ENCODE data around the gene DNAJC18.
"Not testable (repeated sequence)": the region's sequence is repeated elsewhere in the genome, so short reads cannot be mapped to it uniquely, and the experiment has no call there.

The DNAJC18 gene

DNA sequence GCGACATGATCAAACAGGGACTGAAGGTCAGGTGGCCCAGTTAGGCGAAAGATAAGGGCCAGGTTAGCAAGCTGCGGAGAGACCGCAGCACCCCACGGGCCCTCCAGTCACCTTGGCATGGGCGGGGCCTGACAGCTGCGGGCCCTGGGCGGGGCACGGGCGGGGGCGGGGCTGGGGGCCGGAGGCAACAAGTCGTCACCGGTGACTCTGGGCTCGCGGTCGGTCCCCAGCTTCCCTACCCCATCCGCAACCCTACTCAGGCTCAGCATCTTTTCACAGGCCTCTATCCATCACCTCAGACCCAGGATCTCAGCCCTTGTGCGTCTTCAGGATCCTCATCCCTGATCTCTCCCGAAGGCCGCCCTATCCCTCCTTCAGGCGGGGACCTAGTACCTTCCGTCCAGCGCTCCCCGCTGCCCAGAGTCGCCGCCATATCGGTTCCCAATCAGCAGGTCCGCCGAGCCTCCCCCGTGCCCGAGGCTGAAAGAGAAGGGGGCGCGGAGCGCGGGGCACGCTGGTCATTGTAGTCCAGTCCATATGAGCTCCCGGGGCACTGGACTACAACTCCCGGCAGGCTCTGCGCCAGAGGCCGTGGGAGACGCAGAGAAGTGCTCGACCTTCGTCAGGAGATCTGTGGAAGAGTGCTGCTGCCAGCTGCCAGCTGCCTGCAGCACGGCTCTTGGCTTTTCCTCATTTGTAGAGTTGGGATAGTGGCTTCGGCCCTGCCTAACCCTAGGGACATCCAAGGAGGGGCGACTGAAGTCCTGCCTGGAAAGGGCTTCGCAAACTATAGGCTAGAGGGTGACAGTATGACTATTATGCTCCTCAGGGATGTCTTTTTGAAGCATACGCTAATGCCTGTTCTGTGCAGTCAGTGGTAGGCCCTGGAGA is at the start of gene DNAJC18:
Gene DNAJC18 (minus strand): TSS at position 513 of the 891 bp plus-strand sequence. CDS start 80 bp downstream, at position 433.
- peak; percentile 94 for DNase-seq
- CTCF ChIA-PET: interaction anchor here (0.6 to 8.7 kb wide), 9 partner anchors 16 to 74 kb away, joined by 3 to 63 read pairs (median 3); no protein-coding TSS in a partner anchor
- Mint-ChIP-seq H3K36me3 (peaks cover 4% of the 10 kb centered on the region), H3K9me3 (no peaks in the 10 kb centered on the region), H3K27ac (peak within 1 kb of the TSS; percentile 99), H3K4me1 (peaks cover 60% of the 10 kb centered on the region), H3K27me3 (peaks cover 8% of the 10 kb centered on the region), H3K4me3 (peak within 1 kb of the TSS; percentile 98)

DNA sequence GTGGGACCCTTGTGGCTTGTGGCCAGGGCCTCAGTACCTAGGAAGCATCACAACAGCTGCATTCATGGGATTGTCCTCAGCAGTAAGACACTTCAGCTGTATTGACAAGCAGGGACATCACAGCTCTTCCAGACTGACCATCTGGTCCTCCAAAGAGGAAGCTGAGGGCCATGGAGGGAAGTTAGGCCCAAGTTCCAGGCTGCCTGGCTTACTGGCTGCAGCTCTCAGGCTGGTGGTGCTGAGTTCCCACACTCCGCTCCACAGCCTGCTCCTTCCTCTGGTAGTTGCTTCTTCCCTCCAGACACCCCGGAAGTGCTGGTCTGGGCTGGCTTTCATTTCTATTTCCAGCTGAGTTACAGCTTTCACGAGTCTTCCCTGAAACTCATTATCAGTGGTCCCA is 48.9 kb upstream of the DNAJC18 start:
- no peak overlapping the region for H3K27ac Mint-ChIP-seq
- no peak overlapping the region for H3K4me3 Mint-ChIP-seq
- DNase-seq: peak; percentile 36
- H3K36me3 Mint-ChIP-seq: no peaks in the 10 kb centered on the region
- no peaks in the 10 kb centered on the region for H3K9me3 Mint-ChIP-seq
- peaks cover 25% of the 10 kb centered on the region for H3K4me1 Mint-ChIP-seq
- H3K27me3 Mint-ChIP-seq: no peaks in the 10 kb centered on the region
- CTCF ChIA-PET: interaction anchor here (0.7 to 1.1 kb wide), 2 partner anchors 26 to 442 kb away, joined by 3 read pairs; no protein-coding TSS in a partner anchor

DNA sequence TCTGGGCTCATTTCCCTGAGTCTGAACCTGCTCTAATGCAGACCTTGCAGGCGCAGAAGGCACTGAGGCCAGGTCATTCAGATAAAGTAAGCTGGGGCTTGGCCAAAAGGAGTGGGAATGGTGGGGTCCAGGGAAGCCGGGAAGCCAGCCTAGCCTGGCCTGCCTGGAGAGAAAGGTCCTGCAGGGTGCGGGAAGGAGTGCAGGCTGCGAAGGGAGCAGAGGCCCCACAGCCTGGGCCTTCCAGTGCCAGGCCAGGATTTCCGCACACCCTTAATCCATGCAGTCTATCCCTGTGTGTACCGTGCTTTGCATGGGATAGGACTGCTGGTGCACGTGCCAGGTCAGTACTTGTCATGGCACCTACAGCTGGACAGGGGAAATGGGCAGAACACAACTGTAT is 46.9 kb upstream of the DNAJC18 start:
- Mint-ChIP-seq H3K4me3 (no peak overlapping the region), H3K36me3 (peaks cover 6% of the 10 kb centered on the region), H3K27ac (peak overlapping the region; percentile 50), H3K9me3 (no peaks in the 10 kb centered on the region), H3K27me3 (no peaks in the 10 kb centered on the region), H3K4me1 (peaks cover 24% of the 10 kb centered on the region)
- CTCF ChIA-PET: interaction anchor here (1.2 kb wide), 1 partner anchor 28 kb away, joined by 3 read pairs; no protein-coding TSS in a partner anchor
- no peak for DNase-seq

DNA sequence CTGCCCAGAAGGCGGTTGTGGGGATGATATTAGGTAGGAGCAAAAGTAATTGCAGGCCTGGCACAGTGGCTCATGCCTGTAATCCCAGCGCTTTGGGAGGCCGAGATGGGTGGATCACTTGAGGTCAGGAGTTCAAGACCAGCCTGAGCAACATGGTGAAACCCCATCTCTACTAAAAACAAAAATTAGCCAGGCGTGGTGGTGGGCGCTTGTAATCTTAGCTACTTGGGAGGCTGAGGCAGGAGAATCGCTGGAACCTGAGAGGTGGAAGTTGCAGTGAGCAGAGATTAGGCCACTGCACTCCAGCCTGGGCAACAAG is 43.5 kb upstream of the DNAJC18 start:
- CTCF ChIA-PET: interaction anchor here (0.9 to 3.1 kb wide), 12 partner anchors 10 to 69 kb away, joined by 3 to 43 read pairs (median 8); partner anchors contain the start of gene SMIM33
- not testable (repeated sequence) for DNase-seq, H3K9me3 Mint-ChIP-seq, H3K27me3 Mint-ChIP-seq
- Mint-ChIP-seq H3K4me3 (peak overlapping the region; percentile 87), H3K27ac (peak overlapping the region; percentile 97), H3K4me1 (peaks cover 42% of the 10 kb centered on the region), H3K36me3 (peaks cover 29% of the 10 kb centered on the region)

DNA sequence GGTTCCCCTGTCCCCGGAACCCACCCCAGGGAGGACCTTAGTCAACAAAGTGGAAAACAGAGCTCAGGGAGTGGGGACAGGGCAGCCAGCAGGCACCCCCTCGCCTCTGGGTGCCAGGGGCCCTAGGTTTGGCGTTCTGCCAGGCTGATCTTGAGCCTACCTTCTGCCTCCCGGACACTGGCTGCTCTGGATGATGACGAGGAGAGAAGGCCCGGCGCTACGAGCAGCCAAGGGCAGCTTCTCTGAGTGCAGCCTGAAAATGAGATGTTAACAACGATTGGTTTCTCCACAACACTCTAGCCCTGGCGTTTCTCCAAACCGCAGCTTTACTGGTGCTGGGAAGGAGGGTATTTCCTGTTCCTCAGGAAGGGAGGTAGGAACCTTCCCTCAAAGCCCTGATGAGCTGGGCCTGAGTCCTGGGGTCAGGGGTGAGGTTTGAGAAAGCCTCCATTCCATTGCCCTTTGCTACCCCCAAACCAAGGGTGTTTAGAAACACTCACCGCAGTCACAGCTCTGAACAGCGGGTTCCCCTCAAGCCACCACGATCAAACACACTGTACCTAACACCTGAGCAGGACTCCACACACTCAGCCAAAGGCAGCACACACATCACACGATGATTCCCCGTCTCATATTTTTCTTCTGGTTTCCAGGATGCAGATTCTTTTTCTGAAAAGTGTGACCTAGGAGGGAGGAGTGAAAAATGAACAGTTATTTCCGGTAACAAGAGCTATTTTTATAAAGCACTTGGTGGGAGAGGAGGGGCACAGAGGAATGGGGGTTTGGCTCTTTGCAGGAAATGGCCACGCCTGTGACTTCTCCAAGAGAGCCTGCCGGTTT is 42.9 kb upstream of the DNAJC18 start, which contains the start of gene STING1:
Gene STING1 (minus strand): TSS at position 709 of the 840 bp plus-strand sequence. CDS start 1,054 bp downstream, outside the sequence.
- DNase-seq: peak; percentile 80
- Mint-ChIP-seq H3K9me3 (no peaks in the 10 kb centered on the region), H3K4me3 (peak within 1 kb of the TSS; percentile 87), H3K27me3 (no peaks in the 10 kb centered on the region), H3K4me1 (peaks cover 47% of the 10 kb centered on the region), H3K36me3 (peaks cover 35% of the 10 kb centered on the region), H3K27ac (peak within 1 kb of the TSS; percentile 97)
- CTCF ChIA-PET: interaction anchor here (0.5 to 3.1 kb wide), 16 partner anchors 9 to 69 kb away, joined by 3 to 43 read pairs (median 6); partner anchors contain the start of gene SMIM33

DNA sequence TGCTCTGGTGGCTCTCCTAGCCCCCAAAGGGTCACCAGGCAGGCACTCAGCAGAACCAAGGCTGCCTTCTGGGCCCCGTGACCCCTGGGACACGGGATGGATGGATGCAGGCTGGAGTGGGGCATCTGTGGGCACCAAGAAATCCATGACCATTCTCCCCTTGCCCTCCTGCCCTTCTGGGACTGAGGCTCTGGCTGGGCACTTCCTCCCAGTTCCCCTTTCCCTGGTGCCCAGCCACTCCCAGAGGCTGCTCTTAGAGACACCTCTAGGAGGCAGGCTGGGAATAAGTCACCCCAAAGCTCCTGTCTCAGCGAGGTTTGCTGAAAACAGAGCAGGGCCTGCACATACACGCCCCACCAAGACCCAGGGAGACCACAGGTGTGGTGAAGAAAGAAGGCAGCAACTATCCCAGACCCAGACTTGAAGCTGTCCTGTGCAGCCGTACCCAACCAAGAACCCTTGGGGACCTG is 42.3 kb upstream of the DNAJC18 start:
- Mint-ChIP-seq H3K27me3 (no peaks in the 10 kb centered on the region), H3K36me3 (peaks cover 38% of the 10 kb centered on the region), H3K27ac (peak overlapping the region; percentile 97), H3K4me3 (peak overlapping the region; percentile 87), H3K9me3 (no peaks in the 10 kb centered on the region), H3K4me1 (peaks cover 53% of the 10 kb centered on the region)
- CTCF ChIA-PET: interaction anchor here (1.1 to 3.1 kb wide), 13 partner anchors 9 to 68 kb away, joined by 3 to 43 read pairs (median 7); partner anchors contain the start of gene SMIM33
- DNase-seq: peak; percentile 38

DNA sequence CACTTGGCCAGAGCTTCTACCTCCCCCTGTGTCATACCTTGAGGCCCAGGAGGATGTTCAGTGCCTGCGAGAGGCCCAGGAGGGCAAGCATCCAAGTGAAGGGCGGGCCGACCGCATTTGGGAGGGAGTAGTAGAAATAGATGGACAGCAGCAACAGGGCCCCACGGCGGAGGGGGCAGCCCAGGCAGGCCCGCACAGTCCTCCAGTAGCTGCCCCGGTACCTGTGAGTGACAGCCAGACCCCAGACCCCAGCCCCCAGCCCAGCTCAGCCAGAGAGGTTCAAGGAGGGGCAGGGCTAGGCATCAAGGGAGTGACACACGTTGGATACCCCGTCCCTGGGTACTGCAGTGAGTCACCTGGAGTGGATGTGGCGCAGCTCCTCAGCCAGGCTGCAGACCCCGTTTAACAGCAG is 41.8 kb upstream of the DNAJC18 start:
- CTCF ChIA-PET: interaction anchor here (1.3 to 3.1 kb wide), 10 partner anchors 8 to 61 kb away, joined by 4 to 43 read pairs (median 8); partner anchors contain the start of gene SMIM33
- Mint-ChIP-seq H3K4me1 (peaks cover 58% of the 10 kb centered on the region), H3K36me3 (peaks cover 40% of the 10 kb centered on the region)

DNA sequence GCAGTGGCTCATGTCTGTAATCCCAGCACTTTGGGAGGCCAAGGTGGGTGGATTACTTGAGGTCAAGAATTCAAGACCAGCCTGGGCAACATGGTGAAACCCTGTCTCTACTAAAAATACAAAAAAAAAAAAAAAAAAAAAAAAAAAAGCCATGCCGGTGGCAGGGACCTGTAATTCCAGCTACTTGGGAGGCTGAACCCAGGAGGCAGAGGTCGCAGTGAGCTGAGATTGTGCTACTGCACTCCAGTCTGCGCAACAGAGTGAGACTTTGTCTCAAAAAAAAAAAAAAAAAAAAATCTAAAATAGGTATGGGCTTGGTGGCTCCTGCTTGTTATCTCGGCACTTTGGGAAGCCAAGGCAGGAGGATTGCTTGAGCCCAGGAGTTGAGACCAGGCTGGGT is 40.4 kb upstream of the DNAJC18 start:
- Mint-ChIP-seq H3K36me3 (peaks cover 52% of the 10 kb centered on the region), H3K4me1 (peaks cover 70% of the 10 kb centered on the region)
- not testable (repeated sequence) for DNase-seq, H3K9me3 Mint-ChIP-seq, H3K27me3 Mint-ChIP-seq, H3K4me3 Mint-ChIP-seq, H3K27ac Mint-ChIP-seq
- CTCF ChIA-PET: interaction anchor here (1.6 kb wide), 1 partner anchor 9 kb away, joined by 4 read pairs; the partner anchor contains the start of gene SMIM33

More for the DNA sequence above, 41.8 kb upstream of the DNAJC18 start:
- DNase-seq: peak; percentile 52
- Mint-ChIP-seq H3K27me3 (no peaks in the 10 kb centered on the region), H3K9me3 (no peaks in the 10 kb centered on the region), H3K27ac (peak overlapping the region; percentile 97), H3K4me3 (peak overlapping the region; percentile 87)

DNA sequence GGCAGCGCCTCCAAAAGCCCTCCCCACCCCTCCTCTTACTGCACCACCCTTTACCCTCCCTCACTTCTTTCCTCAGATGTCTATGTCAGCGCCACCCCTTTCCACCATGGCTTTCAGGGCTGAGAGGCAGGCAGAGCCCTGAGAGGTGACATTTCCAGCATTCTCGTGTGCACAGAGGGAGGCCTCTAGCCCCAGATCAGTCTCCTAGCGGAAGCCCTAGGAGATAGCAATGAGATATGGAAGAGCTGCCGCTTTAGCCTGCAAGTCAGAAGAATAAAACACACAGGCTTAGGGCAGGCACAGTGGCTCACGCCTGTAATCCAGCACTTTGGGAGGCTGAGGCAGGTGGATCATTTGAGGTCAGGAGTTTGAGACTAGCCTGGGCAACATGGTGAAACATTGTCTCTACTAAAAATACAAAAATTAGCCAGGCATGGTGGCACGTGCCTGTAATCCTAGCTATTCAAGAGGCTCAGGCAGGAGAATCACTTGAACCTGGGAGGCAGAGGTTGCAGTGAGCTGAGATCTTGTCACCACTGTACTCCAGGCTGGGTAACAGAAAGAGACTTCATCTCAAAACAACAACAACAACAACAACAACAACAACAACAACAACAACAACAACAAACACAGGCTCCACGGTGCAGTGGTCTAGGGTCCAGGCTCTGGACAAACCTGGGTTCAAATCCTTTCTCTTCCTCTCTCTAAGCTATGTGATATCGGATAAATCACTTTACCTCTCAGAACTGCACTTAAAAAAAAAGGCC is 39.5 kb upstream of the DNAJC18 start:
- Mint-ChIP-seq H3K27ac (peak overlapping the region; percentile 58), H3K4me1 (peaks cover 78% of the 10 kb centered on the region), H3K36me3 (peaks cover 58% of the 10 kb centered on the region), H3K4me3 (peak overlapping the region; percentile 5)
- CTCF ChIA-PET: interaction anchor here (1.2 to 1.4 kb wide), 2 partner anchors 40 to 59 kb away, joined by 3 to 5 read pairs; no protein-coding TSS in a partner anchor
- H3K9me3 Mint-ChIP-seq, H3K27me3 Mint-ChIP-seq, DNase-seq: not testable (repeated sequence)

DNA sequence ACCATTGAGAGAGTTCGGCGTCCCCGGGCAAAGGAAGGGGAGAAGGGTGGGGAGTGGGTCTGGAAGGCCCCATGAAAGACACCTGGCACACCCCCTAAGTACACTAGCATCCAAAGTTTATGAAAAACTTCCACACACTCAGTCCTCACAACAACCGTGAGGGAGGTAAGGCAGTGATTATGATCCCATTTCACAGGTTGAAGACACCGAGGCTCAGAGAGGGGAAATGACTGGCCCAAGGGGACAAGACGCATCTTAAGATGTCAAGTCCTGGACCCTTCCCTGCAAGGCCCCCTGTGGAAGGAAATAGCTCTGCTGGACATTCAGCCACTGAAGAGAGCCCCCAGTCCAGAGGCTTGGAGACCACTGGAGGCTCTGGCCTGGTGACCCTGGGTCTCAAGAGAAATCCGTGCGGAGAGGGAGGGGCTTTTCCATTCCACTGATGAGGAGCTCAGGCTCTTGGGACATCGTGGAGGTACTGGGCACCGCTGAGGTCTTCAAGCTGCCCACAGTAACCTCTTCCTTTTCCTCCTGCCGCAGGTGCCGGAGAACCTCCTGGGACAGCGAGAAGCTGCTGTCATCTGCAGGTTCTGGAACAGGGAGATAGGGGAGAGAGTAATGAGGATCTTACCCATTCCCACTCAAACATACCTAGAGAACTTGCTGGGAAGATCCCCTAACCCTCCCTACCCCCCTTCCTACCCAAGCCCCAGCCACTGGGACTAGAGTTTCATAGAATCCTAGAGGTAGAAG is 36.7 kb upstream of the DNAJC18 start:
- DNase-seq: peak; percentile 20
- H3K27ac Mint-ChIP-seq: peak overlapping the region; percentile 86
- peaks cover 59% of the 10 kb centered on the region for H3K36me3 Mint-ChIP-seq
- H3K27me3 Mint-ChIP-seq: no peaks in the 10 kb centered on the region
- peak overlapping the region; percentile 48 for H3K4me3 Mint-ChIP-seq
- H3K9me3 Mint-ChIP-seq: no peaks in the 10 kb centered on the region
- CTCF ChIA-PET: interaction anchor here (1.2 to 2.0 kb wide), 5 partner anchors 9 to 54 kb away, joined by 3 to 10 read pairs (median 4); no protein-coding TSS in a partner anchor
- peaks cover 93% of the 10 kb centered on the region for H3K4me1 Mint-ChIP-seq

DNA sequence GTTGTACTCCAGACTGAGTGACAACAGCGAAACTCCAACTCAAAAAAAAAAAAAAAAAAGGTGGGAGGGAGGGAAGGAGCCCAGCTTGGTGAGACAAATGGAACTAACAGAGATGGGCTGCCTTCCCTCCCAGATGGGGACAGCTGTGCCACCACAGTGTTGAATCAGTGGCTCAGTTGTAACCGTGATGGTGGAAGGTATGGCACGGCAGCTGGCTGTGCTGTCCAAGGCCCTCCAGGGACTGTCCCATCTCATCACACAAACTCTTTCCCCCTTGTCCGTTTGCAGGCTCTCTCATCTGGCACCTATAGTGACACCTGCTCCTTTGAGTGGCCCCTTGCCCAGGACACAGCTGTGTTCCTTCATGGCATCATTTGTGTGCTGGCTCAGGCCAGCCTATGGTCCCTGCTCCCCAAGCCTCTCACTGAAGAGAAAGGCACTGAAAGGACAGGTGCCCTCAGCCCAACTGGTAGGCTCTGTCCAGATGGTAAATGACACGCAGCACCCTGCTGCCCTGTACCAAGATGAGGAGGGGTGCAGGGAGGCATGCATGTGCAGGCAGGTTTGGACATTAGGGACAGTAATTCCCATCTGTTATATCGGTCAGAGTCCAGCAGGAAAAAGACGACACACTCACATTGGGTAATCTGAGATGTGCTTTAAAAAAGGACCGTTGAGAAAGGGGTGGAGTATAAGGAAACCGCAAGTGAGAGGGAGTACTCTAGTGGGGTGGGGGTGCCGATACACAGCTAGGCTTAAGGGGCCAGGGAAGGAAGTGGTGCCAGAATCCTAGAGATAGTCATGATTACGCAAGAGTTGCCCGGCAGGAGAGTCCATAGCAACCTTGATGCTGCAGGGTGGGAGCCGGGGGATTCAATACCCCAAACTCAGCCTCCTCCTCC is 35.8 kb upstream of the DNAJC18 start:
- Mint-ChIP-seq H3K4me3 (peak overlapping the region; percentile 48), H3K4me1 (peaks cover 93% of the 10 kb centered on the region), H3K9me3 (no peaks in the 10 kb centered on the region)

More for the DNA sequence above, 35.8 kb upstream of the DNAJC18 start:
- CTCF ChIA-PET: interaction anchor here (1.2 to 1.5 kb wide), 3 partner anchors 37 to 53 kb away, joined by 3 to 5 read pairs (median 4); no protein-coding TSS in a partner anchor
- Mint-ChIP-seq H3K27me3 (no peaks in the 10 kb centered on the region), H3K36me3 (peaks cover 54% of the 10 kb centered on the region), H3K27ac (peak overlapping the region; percentile 86)
- peak; percentile 44 for DNase-seq

All from activated naive CD4-positive, alpha-beta T cell treated with anti-CD3 and anti-CD28 coated beads, Interleukin-2, amount 10 ng/mL, durations not matched to agents 7 days and 5 days (primary cell).